WI38 (cell line): Measurements from ENCODE around the gene ICA1.

Experiments
- H3K4me3 ChIP-seq: 2 replicates; pipeline ENCODE4 v1.5.1; 2011; ENCODE audit warnings: low read depth, mild to moderate bottlenecking, control low read depth, low read length
- CTCF ChIP-seq: IDR thresholded peaks from 2 replicates; pipeline ENCODE4 v1.5.1; 2012; ENCODE audit warnings: low read depth, mild to moderate bottlenecking, control low read depth, low read length

The ICA1 gene

GRCh38 chr7:8192897-8193296 is 69.1 kb downstream of the ICA1 start:
- TF ChIP-seq CTCF = no peak
- H3K4me3 ChIP-seq = no peak overlapping the region

- no peak overlapping the region for H3K4me3 ChIP-seq
- TF ChIP-seq CTCF = 0 out of 2 replicates have a peak, but pooled peaks have one; percentile 27
Measured at GRCh38 chr7:8190119-8190895, 71.7 kb downstream of the ICA1 start.

DNA sequence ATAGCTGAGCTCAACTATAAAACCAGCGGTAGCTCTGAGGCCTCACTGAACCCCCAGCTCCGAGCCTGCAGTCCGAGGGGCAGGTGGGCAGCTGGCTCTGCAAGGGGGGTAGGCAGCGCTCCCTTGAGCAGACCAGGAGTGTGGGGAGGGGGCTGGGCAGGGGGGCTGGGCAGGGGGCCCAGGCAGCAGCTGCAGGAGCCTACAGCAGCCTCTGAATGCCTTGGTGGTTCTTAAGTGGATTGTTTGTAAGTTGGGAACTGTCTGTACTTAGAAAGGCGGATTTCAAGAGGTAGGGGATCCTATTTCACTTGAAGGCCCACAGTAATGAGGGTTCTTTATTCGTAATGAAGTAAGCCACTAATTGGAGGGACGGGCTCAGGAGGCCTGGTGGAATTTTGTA is 72.3 kb downstream of the ICA1 start:
- H3K4me3 ChIP-seq = no peak overlapping the region
- no peak for TF ChIP-seq CTCF

- H3K4me3 ChIP-seq = no peak overlapping the region
- TF ChIP-seq CTCF = no peak
Measured at GRCh38 chr7:8185926-8186683, 75.9 kb downstream of the ICA1 start.

DNA sequence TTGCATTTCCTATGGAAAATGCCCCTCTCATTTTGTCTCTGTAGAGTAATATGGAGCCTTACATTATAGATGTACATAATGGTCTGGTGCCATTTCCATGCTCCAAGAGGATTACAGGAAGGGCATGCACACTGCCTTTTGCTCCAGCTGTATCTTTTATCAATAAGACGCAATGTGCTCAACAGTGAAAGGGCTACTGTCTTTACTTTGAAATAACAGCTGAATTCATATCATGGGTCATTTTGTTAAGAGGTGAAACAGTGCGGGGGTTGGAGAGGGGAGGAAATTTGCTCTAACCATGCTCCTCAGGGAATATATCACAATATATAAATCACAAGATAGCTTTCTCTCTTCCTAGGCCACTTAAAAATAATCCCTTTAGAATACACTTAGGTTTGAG is 77.7 kb downstream of the ICA1 start:
- H3K4me3 ChIP-seq = no peak overlapping the region
- TF ChIP-seq CTCF = no peak

- no peak for TF ChIP-seq CTCF
- H3K4me3 ChIP-seq = no peak overlapping the region
Measured at GRCh38 chr7:8179486-8179885, 82.5 kb downstream of the ICA1 start.

DNA sequence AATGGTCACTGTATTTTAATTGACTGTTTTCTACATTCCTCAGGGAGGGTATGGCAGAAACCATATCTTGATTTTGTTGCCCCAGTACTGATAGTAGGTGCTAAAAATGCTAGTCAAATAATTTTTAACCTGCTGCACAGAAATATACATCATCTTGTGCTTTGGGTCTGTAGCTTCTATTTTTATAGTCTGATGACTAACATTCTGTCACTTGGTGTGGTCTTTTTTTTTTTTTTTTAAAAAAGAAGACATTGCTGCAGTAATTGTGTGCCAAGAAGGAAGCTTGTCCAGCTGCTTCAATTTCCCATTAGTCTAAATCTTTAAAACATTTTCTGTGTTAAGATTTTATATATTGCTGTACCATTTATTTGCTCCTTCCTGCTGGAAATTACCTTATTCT is 83.6 kb downstream of the ICA1 start:
- H3K4me3 ChIP-seq = no peak overlapping the region
- no peak for TF ChIP-seq CTCF
